ENCODE data around the gene FAM184B.

The FAM184B gene

DNA sequence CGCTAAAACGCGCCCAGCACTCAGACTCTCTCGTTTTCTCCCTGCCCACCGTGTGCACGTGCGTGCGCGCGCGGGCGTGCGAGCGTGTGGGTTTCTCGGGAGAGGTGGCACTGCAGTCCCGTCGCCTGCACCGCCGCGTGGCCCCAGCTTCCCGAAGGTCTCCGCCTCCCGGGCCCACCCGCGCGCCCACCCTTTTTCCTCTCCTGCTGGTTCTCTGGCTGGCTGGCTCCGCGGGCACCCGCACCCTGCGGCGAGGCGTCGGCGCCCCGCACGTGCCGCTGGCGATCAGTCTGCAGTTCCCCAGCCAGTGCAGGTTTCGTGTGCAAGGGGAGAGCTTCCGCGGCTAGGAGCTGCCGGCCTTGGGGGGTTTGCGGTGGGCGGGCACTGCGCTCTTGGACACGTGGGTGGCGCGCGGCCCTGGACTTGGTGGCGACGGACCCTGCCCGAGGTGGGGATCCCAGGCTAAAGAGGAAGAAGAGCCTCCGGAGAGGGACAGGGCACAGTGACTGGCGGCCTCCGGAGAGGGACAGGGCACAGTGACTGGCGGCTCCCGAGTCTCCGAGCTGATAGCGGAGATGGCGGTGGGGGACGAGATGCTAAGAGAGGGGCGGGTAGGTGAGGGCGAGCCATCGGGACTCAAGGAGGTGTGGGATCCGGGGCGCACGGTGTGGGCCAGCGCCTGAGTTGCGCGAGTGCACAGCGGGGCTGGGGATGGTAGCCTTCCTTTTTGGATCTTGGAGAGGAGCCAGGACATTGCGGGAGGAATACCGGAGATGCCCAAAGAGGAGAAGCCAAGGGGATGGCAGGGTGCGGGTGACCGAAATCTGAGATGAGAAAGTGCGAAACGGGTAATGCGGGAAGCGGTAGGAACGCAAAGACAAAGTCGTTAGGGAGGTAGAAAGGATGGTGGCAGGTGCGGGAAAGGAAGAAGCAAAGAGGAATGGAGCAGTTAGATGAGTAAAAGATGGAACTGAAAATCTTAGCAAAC, at the start of gene FAM184B:
Gene FAM184B (minus strand): TSS at position 322 of the 988 bp plus-strand sequence. CDS start 322 bp downstream, outside the sequence.
- DNase-seq (ENCODE audit: low spot score) = no peak

GRCh38 chr4:17823871-17824669, 42.6 kb upstream of the FAM184B start:
- no peak for DNase-seq (ENCODE audit: low spot score)

DNA sequence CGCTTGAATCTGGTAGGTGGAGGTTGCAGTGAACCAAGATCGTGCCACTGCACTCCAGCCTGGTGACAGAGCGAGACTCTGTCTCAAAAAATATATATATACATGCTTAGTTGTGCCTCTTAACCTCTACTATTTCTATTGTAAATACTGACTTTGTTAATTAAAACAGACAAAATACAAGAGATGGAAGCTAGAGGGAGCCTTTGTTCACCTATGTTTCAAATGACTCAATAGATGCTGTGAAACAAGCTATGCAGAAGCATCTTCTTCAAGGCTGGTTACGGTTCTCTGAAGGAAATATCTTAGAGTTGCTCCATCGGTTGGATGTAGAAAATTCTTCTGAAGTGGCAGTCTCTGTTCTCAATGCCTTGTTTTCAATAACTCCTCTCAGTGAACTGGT, 35.6 kb upstream of the FAM184B start:
- DNase-seq (ENCODE audit: low spot score) = peak; percentile 60

DNA sequence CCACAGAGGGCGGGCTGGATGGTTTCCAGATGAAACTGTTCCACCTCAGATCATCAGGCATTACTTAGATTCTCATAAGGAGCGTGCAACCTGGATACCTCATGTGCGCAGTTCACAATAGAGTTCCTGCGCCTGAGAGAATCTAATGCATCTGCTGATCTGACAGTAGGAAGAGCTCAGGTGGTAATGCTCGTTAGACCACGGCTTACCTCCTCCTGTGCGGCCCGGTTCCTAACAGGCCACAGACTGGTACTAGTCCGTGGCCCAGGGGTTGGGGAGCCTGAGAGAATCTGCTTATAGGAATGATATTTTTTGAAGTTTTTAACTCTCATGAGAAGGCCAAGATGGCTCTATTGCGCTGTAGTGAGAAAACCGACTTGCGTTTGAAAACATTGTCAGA, 34.7 kb upstream of the FAM184B start:
- no peak for DNase-seq (ENCODE audit: low spot score)

- DNase-seq (ENCODE audit: low spot score) = no peak
Observed at GRCh38 chr4:17814140-17814539, 32.7 kb upstream of the FAM184B start.

DNA sequence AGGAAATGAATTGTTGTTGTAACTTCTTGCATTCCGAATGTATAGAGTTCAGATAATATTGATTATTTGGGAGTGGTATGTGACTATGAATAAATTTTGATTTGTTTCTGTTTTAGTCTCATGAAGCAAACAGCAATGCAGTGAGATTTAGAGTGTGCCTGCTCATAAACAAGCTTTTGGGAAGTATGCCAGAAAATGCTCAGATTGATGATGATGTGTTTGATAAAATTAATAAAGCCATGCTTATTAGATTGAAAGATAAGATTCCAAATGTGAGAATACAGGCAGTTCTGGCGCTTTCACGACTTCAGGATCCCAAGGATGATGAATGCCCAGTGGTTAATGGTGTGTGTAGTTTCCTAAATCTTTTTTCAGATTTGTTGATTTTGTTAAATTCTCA, 31.4 kb upstream of the FAM184B start:
- DNase-seq (ENCODE audit: low spot score) = no peak

GRCh38 chr4:17812125-17812524, 30.7 kb upstream of the FAM184B start:
- DNase-seq (ENCODE audit: low spot score) = no peak

DNA sequence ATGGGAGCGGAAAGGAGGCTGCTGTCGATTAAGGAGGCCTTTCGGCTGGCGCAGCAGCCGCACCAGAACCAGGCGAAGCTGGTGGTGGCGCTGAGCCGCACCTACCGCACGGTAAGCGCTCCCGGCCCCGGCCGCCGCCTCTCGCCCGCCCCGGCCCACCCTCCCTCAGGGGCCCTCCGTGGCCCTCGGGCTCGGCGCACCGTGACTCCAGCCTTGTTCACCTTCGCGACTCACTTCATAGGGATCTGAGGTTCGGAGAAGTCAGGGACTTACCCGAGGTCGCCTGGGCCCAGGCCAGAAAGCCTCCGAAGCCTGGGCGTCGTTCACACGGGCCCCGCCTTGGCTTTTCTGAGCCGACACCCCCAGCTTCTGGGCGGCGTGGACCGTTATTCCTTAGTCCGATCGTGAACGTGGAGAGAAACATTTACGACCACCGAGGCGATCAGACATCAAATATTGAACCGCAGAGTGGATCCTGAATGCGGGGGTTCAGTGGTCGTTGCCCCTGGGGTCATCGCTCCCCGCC, 29.7 kb upstream of the FAM184B start:
- DNase-seq (ENCODE audit: low spot score) = no peak

DNA sequence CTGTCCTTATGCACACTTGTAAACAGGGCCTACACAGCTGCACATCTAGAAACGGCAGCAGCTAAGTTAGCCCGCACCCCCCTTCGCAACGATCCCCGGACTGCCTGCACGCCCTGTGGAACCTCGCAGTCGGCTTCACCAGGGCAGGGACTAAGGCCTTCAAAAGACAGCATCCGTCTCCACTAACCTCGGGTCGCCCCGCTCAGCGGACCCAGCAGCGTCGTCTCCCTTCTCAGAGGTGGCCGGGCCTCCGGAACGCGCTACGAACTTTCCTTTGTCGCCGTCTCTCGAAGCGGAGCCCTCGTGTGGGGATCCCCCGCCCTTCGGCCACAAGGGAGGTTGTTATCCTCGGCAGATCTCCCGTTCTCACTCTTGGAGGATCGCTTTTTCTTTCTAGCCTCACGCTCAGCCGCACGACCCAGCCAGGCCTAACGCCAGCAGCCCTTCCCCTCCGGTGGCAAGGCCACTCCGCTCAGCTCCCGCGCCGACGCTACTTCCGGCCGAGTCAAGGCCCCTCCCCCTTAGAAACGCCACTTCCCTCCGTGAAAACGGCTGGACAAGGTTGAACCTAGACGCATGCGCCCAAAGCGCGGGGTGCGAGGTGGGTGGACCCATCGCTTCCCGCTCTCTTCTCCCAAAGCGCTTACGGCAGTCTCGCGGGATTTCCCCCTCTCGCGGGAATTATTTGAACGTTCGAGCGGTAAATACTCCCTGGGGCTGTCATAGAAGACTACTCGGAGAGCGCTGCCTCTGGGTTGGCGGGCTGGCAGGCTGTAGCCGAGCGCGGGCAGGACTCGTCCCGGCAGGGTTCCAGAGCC, 29.0 kb upstream of the FAM184B start, which contains the start of the genes DCAF16 and NCAPG:
Gene DCAF16 (minus strand): TSS at position 498 of the 818 bp plus-strand sequence. CDS start 6,616 bp downstream, outside the sequence.
Gene NCAPG (plus strand): TSS at position 720 of the 818 bp plus-strand sequence. CDS start 99 bp downstream, outside the sequence.
- peak; percentile 99 for DNase-seq (ENCODE audit: low spot score)

DNA sequence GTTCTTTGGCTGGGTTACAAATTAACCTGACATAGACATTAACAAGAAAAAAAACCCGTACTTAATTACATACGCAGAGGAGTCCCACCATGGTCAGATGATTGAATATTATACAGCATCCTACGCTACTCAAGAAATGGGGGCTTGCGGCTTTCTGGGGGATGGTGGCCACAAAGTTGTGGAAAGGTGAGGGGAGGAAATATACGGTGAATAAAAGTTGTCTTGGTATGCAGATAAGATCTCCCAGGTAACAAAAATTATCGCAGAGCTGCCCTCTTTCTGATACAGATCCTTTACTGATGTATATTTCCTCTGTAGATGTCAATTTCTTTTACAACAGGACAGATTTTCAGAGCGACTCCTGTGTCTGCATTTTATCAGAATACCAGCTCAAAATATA, 28.2 kb upstream of the FAM184B start:
- no peak for DNase-seq (ENCODE audit: low spot score)

DNA sequence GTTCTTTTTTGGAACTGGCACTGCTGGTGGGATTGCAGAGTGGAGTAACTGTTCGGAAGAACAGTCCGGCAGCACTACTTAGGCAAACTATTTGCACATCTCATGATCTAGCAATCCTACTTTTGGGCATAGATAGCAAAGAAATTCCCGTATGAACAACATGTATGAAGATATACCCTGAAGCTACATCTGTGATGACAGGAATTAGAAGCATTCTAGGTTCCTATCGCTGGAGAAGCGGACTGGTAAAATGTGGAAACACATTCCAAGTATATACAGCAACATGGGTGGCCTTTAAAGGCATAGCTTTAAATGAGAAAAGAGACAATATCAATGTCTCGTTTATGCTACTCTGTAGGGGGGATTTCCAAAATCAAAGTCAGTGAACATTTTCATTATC, 26.0 kb upstream of the FAM184B start:
- DNase-seq (ENCODE audit: low spot score) = no peak

DNA sequence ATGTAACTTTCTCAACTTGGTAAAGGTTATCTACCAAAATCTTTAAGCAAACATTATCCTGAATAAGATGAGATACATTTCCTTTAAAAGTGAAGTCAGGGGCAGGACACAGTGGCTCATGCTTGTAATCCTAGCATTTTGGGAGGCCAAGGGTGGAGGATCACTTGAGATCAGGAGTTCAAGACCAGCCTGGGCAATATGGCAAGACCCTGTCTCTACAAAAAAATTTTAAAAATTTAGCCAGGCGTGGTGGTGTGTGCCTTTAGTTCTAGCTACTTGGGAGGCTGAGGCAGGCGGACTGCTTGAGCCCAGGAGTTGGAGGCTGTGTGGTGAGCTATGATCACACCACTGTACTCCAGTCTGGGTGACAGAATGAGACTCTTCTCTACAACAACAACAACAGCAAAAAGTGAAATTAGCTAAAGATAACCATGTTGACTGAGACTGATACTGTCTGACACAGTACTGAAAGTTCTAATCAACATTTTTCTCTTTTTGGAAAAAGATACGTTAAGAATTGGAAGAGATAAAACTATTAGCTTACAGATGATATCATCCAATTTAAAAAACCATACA, 24.2 kb upstream of the FAM184B start:
- DNase-seq (ENCODE audit: low spot score) = no peak

- no peak for DNase-seq (ENCODE audit: low spot score)
Observed at GRCh38 chr4:17797808-17798207, 16.4 kb upstream of the FAM184B start.

DNA sequence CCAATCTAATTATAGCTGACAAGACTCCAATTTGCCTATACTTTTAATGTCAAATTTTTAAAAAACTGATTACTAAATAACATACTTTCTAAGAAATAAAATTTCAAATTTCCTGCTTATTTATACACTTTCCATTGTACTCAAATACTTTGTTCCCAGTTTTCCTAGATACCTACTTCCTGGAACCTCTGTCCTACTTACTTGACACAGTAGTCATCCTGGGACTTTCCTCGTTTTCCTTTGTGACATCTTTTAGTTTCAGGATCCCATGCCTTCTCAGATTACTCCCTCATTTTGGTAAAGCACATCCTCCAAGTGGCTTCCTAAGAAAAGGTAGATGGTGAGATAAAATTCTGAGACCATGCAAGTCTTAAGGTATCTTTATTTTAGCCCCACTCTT, 13.3 kb upstream of the FAM184B start:
- no peak for DNase-seq (ENCODE audit: low spot score)

GRCh38 chr4:17788956-17789355, 7.5 kb upstream of the FAM184B start:
- no peak for DNase-seq (ENCODE audit: low spot score)

DNA sequence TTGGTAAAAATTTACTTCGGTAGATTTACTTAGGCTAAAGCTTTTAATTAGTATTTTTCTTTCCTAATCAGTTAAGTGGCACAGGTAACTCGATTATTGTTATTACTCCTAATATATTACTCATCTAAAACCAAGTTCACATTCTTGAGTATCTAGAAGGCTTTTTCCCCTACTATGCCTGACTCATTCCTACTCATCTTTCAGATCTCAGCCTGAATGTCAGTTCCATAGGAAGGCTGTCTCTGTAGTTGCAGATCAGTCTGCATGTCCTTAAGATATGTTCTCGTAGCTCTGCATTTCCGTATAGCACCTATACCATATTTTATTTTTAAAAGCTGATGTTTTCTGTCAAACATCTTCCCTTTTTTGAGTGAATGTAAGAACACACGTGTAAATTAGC, 5.9 kb upstream of the FAM184B start:
- DNase-seq (ENCODE audit: low spot score) = no peak

GRCh38 chr4:17786567-17786966, 5.1 kb upstream of the FAM184B start:
- no peak for DNase-seq (ENCODE audit: low spot score)

- DNase-seq (ENCODE audit: low spot score) = no peak
Observed at GRCh38 chr4:17785858-17786257, 4.4 kb upstream of the FAM184B start.

DNA sequence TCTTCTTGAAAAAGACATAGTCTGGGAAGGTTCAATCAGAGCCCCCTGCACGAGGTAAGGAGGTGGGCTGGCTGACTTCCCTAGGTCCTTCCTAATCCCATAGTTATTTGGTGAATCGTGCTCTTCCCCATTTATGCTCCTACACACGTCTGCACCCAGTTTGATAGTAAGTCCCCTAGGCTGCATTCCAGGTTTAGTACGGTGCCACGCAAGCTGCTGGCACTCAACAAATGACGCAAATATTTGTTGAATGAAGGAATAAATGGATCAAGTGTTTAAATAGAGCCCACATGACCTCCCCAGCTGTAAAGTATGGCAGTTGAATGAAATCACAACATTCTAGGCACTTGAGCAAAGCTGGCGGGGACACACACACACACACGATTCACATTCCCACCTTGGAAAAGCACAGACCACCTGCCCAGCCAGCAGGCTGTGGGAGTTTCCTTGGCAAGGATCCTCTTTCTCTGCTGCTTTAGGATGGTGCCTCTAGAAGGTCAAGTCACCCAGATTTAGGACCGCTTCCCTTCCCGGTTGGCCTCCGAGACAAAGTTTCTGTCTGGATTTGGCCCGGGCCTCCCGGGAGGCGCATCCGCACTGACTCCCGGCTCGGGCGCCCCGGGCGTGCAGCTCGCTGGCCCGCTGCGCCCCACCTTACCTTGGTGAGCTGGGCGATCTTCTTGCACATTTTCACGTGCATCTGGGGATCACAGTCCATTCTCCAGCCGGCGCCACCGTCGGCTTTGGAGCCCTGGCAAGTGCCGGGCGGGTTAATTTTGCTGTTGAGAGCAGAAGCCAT, 721 bp downstream of the FAM184B start:
- DNase-seq (ENCODE audit: low spot score) = peak; percentile 21

DNA sequence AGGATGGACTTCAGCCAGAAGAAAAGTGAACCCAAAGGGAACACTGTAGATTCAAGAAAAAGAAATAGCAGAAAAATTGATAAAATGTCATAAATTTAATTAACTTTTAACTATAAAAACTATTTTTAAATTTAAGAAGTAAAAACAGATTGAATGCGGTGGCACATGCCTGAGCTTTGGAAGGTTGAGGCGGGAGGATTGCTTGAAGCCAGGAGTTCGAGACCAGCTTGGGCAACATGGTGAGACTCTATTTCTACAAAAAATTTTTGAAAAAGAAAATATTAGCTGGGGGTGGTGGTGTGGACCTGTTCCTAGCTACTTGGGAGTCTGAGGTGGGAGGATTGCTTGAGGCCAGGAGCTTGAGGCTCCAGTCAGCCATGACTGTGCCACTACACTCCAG, 3.0 kb downstream of the FAM184B start:
- DNase-seq (ENCODE audit: low spot score) = no peak

All from globus pallidus (tissue), 1 donor.